Astrocyte (in vitro differentiated cells and primary cell): ENCODE measurements around the gene SHROOM3.

Source experiments
- CTCF ChIP-seq: IDR thresholded peaks from 2 replicates; pipeline ENCODE4 v1.5.1; 2011; ENCODE audit warnings: low read depth, mild to moderate bottlenecking, inconsistent platforms, low read length, moderate library complexity; ENCODE audit not compliant: insufficient read depth
- EZH2 ChIP-seq: IDR thresholded peaks from 2 replicates; pipeline ENCODE4 v1.6.1; 2012; ENCODE audit warnings: mild to moderate bottlenecking, low read length, inconsistent platforms; ENCODE audit not compliant: insufficient read depth

- TF ChIP-seq CTCF: no peak
- no peak for TF ChIP-seq EZH2
Measured at GRCh38 chr4:76597423-76597979, 162.5 kb downstream of the SHROOM3 start.
